Measurements from ENCODE around the gene CDH19. TPM values are rescaled to one million over a fixed set of nuclear protein-coding genes. Genes with fewer than 3 reads are reported as not detected.

CDH19 gene
- total and polyA plus RNA-seq, 10 of the 15 experiments (the other 5 are each of a cell fraction or from before 2014, with no cell fraction given): 0.01 TPM; not detected in 9

DNA sequence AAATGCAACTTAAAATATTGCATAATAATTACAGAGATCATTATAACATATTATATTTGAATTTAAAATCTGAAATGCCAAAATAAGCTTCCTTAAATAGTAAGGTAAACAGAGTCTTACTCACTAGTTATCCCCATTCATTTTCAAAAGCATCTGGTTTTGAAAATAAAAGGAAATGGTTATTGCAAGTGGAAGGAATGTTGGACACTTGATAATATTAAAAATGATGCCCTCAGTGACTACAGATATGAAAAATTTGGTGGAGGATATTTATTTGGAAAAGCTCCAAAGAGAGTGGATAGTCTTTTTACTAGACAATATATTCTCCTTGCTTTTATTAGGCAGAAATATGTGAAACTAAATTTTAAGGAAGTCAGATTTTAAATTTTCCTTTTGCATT lies 39.7 kb downstream of the CDH19 start:
- H3K27me3 ChIP-seq (replicated peaks in 1 of 2; ENCODE audit: control insufficient read depth in 2 of 2, insufficient read depth in 2 of 2, low read length in 1 of 2): no peaks in the 10 kb centered on the region
- no peaks in the 10 kb centered on the region for H3K79me2 ChIP-seq (ENCODE audit: control insufficient read depth, insufficient read depth, low read length)
- ATAC-seq (no peak), FAIRE-seq (no peak), DNase-seq (ENCODE audit: low read depth, low spot score) (no peak)
- RAD21 ChIA-PET (ENCODE audit: unreplicated experiment): no interaction called here
- H3K36me3 ChIP-seq (ENCODE audit: control insufficient read depth in 2 of 2, insufficient read depth in 2 of 2, low read length in 1 of 2): no peaks in the 10 kb centered on the region
- intact Hi-C loops (cut with micrococcal nuclease; ENCODE audit: unreplicated experiment): loop anchor here (5.0 kb wide), 2 partner anchors 308 to 638 kb away; no protein-coding TSS in a partner anchor
- no peaks in the 10 kb centered on the region for H3K9me3 ChIP-seq (replicated peaks; ENCODE audit: control insufficient read depth, insufficient read depth, low read length)
- POLR2A ChIA-PET: no interaction called here
- CTCF ChIA-PET: no interaction called here
- H3K27ac ChIP-seq (ENCODE audit: control insufficient read depth, insufficient read depth): no peak overlapping the region
- BruUV-seq (replicated peaks): no TSS peak
- in situ Hi-C loops (cut with MboI): no loop called here
- no peaks in the 10 kb centered on the region for H3K4me1 ChIP-seq (ENCODE audit: control insufficient read depth, insufficient read depth, low read length)
- TF ChIP-seq POLR2AphosphoS5 (IDR thresholded peaks at IDR 0.05; ENCODE audit: low read length): no peak
- no peak for TF ChIP-seq TARDBP (IDR thresholded peaks at IDR 0.05; ENCODE audit: borderline replicate concordance)
- TF ChIP-seq SIN3A (IDR thresholded peaks at IDR 0.05; ENCODE audit: low read depth, low read length): no peak
- H4K20me1 ChIP-seq (ENCODE audit: control insufficient read depth, insufficient read depth): no peaks in the 10 kb centered on the region
- H2AFZ ChIP-seq (ENCODE audit: control insufficient read depth, low read depth, low read length): no peak overlapping the region
- no peak overlapping the region for H3K4me2 ChIP-seq (ENCODE audit: control insufficient read depth, insufficient read depth)
- SMC1A ChIA-PET (ENCODE audit: uncharacterized antibody, unreplicated experiment): interaction anchor here (1.5 kb wide), 1 partner anchor 8 kb away, joined by 3 read pairs; no protein-coding TSS in a partner anchor
- H3K9ac ChIP-seq (ENCODE audit: control insufficient read depth, insufficient read depth, low read length): no peak overlapping the region
- no peak overlapping the region for H3K4me3 ChIP-seq

DNA sequence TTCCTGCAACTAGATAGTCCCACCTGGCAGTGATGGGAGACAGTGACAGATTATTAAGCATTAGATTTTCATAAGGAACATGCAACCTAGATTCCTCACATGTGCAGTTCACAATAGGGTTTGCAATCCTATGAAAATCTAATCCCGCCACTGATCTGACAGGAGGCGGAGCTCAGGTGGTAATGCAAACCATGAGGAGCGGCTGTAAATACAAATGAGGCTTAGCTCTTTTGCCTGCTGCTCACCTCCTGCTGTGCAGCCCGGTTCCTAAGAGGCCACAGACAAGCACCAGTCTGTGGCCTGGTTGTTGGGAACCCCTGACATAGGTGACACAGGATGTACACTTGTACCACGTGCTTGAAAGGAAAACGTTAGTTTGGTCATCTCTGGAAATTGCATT lies 41.6 kb downstream of the CDH19 start:
- SMC1A ChIA-PET (ENCODE audit: uncharacterized antibody, unreplicated experiment): no interaction called here
- H3K9ac ChIP-seq (ENCODE audit: control insufficient read depth, insufficient read depth, low read length): no peak overlapping the region
- no peak overlapping the region for H3K27ac ChIP-seq (ENCODE audit: control insufficient read depth, insufficient read depth)
- H2AFZ ChIP-seq (ENCODE audit: control insufficient read depth, low read depth, low read length): no peak overlapping the region
- no peaks in the 10 kb centered on the region for H3K27me3 ChIP-seq (replicated peaks in 1 of 2; ENCODE audit: control insufficient read depth in 2 of 2, insufficient read depth in 2 of 2, low read length in 1 of 2)
- CTCF ChIA-PET: interaction anchor here (0.6 kb wide), 1 partner anchor 246 kb away, joined by 3 read pairs; no protein-coding TSS in a partner anchor
- RAD21 ChIA-PET (ENCODE audit: unreplicated experiment): no interaction called here
- H3K4me2 ChIP-seq (ENCODE audit: control insufficient read depth, insufficient read depth): no peak overlapping the region
- intact Hi-C loops (cut with micrococcal nuclease; ENCODE audit: unreplicated experiment) (loop anchor here (5.0 kb wide), 2 partner anchors 310 to 640 kb away; no protein-coding TSS in a partner anchor), in situ Hi-C loops (cut with MboI) (no loop called here)
- WGBS (ENCODE audit: insufficient coverage, insufficient replicate concordance, low lambda C conversion rate, missing lambda C conversion rate): 11% methylated on average over 6 of the region's 6 CpGs
- no peaks in the 10 kb centered on the region for H3K36me3 ChIP-seq (ENCODE audit: control insufficient read depth in 2 of 2, insufficient read depth in 2 of 2, low read length in 1 of 2)
- no TSS peak for BruUV-seq (replicated peaks)
- POLR2A ChIA-PET: no interaction called here
- no peaks in the 10 kb centered on the region for H4K20me1 ChIP-seq (ENCODE audit: control insufficient read depth, insufficient read depth)
- H3K4me3 ChIP-seq: no peak overlapping the region
- H3K4me1 ChIP-seq (ENCODE audit: control insufficient read depth, insufficient read depth, low read length): no peaks in the 10 kb centered on the region
- no peak for ATAC-seq
- no peak for FAIRE-seq
- DNase-seq (ENCODE audit: low read depth, low spot score): no peak
- H3K79me2 ChIP-seq (ENCODE audit: control insufficient read depth, insufficient read depth, low read length): no peaks in the 10 kb centered on the region
- H3K9me3 ChIP-seq (replicated peaks; ENCODE audit: control insufficient read depth, insufficient read depth, low read length): no peaks in the 10 kb centered on the region
- TF ChIP-seq CREM (IDR thresholded peaks at IDR 0.05; ENCODE audit: low read depth): no peak
- no peak for TF ChIP-seq NFIC (IDR thresholded peaks at IDR 0.05; ENCODE audit: low read depth, low read length)
- TF ChIP-seq, protein P1, sequence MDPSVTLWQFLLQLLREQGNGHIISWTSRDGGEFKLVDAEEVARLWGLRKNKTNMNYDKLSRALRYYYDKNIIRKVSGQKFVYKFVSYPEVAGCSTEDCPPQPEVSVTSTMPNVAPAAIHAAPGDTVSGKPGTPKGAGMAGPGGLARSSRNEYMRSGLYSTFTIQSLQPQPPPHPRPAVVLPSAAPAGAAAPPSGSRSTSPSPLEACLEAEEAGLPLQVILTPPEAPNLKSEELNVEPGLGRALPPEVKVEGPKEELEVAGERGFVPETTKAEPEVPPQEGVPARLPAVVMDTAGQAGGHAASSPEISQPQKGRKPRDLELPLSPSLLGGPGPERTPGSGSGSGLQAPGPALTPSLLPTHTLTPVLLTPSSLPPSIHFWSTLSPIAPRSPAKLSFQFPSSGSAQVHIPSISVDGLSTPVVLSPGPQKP (IDR thresholded peaks at IDR 0.05; ENCODE audit: low read depth, low read length): no peak
- TF ChIP-seq POLR2AphosphoS2 (IDR thresholded peaks at IDR 0.05; ENCODE audit: low read depth, low read length): no peak
- TF ChIP-seq FOXM1 (IDR thresholded peaks at IDR 0.05; ENCODE audit: low read depth, low read length): no peak
- no peak for TF ChIP-seq IKZF1 (conservative IDR thresholded peaks at IDR 0.05)
- no peak for TF ChIP-seq FOS (IDR thresholded peaks at IDR 0.05; ENCODE audit: borderline replicate concordance, extremely low read depth, insufficient read length)
- TF ChIP-seq ZNF207 (IDR thresholded peaks at IDR 0.05; ENCODE audit: borderline replicate concordance): no peak
- TF ChIP-seq BRCA1 (IDR thresholded peaks at IDR 0.05; ENCODE audit: low read depth, low read length): no peak
- TF ChIP-seq ZZZ3 (IDR thresholded peaks at IDR 0.05; ENCODE audit: control insufficient read depth, insufficient read length, low read depth): no peak
- TF ChIP-seq, protein P2, sequence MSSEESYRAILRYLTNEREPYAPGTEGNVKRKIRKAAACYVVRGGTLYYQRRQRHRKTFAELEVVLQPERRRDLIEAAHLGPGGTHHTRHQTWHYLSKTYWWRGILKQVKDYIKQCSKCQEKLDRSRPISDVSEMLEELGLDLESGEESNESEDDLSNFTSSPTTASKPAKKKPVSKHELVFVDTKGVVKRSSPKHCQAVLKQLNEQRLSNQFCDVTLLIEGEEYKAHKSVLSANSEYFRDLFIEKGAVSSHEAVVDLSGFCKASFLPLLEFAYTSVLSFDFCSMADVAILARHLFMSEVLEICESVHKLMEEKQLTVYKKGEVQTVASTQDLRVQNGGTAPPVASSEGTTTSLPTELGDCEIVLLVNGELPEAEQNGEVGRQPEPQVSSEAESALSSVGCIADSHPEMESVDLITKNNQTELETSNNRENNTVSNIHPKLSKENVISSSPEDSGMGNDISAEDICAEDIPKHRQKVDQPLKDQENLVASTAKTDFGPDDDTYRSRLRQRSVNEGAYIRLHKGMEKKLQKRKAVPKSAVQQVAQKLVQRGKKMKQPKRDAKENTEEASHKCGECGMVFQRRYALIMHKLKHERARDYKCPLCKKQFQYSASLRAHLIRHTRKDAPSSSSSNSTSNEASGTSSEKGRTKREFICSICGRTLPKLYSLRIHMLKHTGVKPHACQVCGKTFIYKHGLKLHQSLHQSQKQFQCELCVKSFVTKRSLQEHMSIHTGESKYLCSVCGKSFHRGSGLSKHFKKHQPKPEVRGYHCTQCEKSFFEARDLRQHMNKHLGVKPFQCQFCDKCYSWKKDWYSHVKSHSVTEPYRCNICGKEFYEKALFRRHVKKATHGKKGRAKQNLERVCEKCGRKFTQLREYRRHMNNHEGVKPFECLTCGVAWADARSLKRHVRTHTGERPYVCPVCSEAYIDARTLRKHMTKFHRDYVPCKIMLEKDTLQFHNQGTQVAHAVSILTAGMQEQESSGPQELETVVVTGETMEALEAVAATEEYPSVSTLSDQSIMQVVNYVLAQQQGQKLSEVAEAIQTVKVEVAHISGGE (CRISPR knock-in tag; IDR thresholded peaks at IDR 0.05): no peak

Measured in GM12878 (cell line).